GM06990 (cell line): ENCODE data around the gene CYSRT1.
"Not testable (repeated sequence)": the region's sequence is repeated elsewhere in the genome, so short reads cannot be mapped to it uniquely, and the experiment has no call there.

Experiments used
- DNase-seq: peaks from one replicate; pipeline ENCODE4 v3.0.0-alpha.2; 2011; ENCODE audit not compliant: insufficient read length; ENCODE audit errors: extremely low read depth
- H3K27me3 ChIP-seq: replicated peaks from 2 replicates; pipeline ENCODE4 v1.6.0; 2011; ENCODE audit warnings: low read length; ENCODE audit not compliant: control insufficient read depth, insufficient read depth
- H3K36me3 ChIP-seq: 2 replicates; pipeline ENCODE4 v1.5.1; 2011; ENCODE audit warnings: low read length; ENCODE audit not compliant: control insufficient read depth, insufficient read depth
- H3K4me3 ChIP-seq: replicated peaks from 2 replicates; pipeline ENCODE4 v1.5.1; 2011; ENCODE audit warnings: low read depth, mild to moderate bottlenecking, control low read depth, low read length
- CTCF ChIP-seq: IDR thresholded peaks from 2 replicates; pipeline ENCODE4 v1.5.1; 2011; ENCODE audit warnings: low read length, control low read depth, mild to moderate bottlenecking, inconsistent platforms; ENCODE audit not compliant: insufficient read depth, poor library complexity, severe bottlenecking

Gene CYSRT1

GRCh38 chr9:137262173-137262908 is 37.4 kb downstream of the CYSRT1 start:
- peak; percentile 27 for TF ChIP-seq CTCF
- DNase-seq, H3K27me3 ChIP-seq, H3K4me3 ChIP-seq: not testable (repeated sequence)
- H3K36me3 ChIP-seq, result peaks cover 20% of the 10 kb centered on the region

- DNase-seq, result no peak
- no peak for TF ChIP-seq CTCF
- peaks cover 21% of the 10 kb centered on the region for H3K36me3 ChIP-seq
These were observed 37.9 kb downstream of the CYSRT1 start for GRCh38 chr9:137262909-137263285.

GRCh38 chr9:137263506-137263905 is 38.5 kb downstream of the CYSRT1 start:
- DNase-seq, result no peak
- no peak for TF ChIP-seq CTCF
- Histone ChIP-seq H3K4me3 (no peak overlapping the region), H3K27me3 (no peaks in the 10 kb centered on the region), H3K36me3 (peaks cover 22% of the 10 kb centered on the region)

More at GRCh38 chr9:137262909-137263285, 37.9 kb downstream of the CYSRT1 start:
- no peak overlapping the region for H3K4me3 ChIP-seq
- H3K27me3 ChIP-seq, result no peaks in the 10 kb centered on the region

GRCh38 chr9:137264067-137264466 is 39.1 kb downstream of the CYSRT1 start:
- TF ChIP-seq CTCF, result no peak
- Histone ChIP-seq H3K36me3 (peaks cover 22% of the 10 kb centered on the region), H3K4me3 (no peak overlapping the region), H3K27me3 (no peaks in the 10 kb centered on the region)
- DNase-seq, result no peak

- no peak overlapping the region for H3K4me3 ChIP-seq
- no peaks in the 10 kb centered on the region for H3K27me3 ChIP-seq
- H3K36me3 ChIP-seq, result peaks cover 20% of the 10 kb centered on the region
- TF ChIP-seq CTCF, result no peak
- DNase-seq, result no peak
These were observed 40.7 kb downstream of the CYSRT1 start for GRCh38 chr9:137265496-137266161.
